IMR-90 (cell line): ENCODE results near the gene PRKRIP1. TPM values are rescaled to one million over a fixed set of nuclear protein-coding genes. Genes with fewer than 3 reads are reported as not detected.

Experiments used
- ATAC-seq: fragments of 200-7000 bp; cut with Tn5 transposase; 2 replicates; pipeline ENCODE4 v1.9.1; 2020; ENCODE audit warnings: low read depth, mild to moderate bottlenecking, moderate library complexity
- BruUV-seq: library from RNA; stranded (reverse); fragments of 400-500 nt; replicated peaks from 2 replicates; lab custom pipeline; 2021; lab: Mats Ljungman, UMichigan
- CTCF ChIA-PET: fragments of 300-600 bp; formaldehyde crosslinking; extraction: SDS; loops from one replicate; lab custom pipeline; 2021; ENCODE audit warnings: antibody characterized with exemption; lab: Yijun Ruan, JAX
- POLR2A ChIA-PET: fragments of 300-600 bp; sonication (Branson Sonifier 250); formaldehyde crosslinking; loops from one replicate; lab custom pipeline; 2022; ENCODE audit warnings: antibody characterized with exemption; ENCODE audit not compliant: unreplicated experiment; lab: Charles Lee
- DNase-seq: peaks from one replicate; pipeline ENCODE4 v3.0.0; 2013
- H2AFZ ChIP-seq: replicated peaks from 2 replicates; pipeline ENCODE3; 2013; ENCODE audit warnings: low read length, mild to moderate bottlenecking; ENCODE audit not compliant: poor library complexity
- H2AK5ac ChIP-seq: 2 replicates; pipeline ENCODE4 v1.6.1; 2013; ENCODE audit warnings: low read depth, low read length, inconsistent platforms
- H2AK9ac ChIP-seq: replicated peaks from 2 replicates; pipeline ENCODE3; 2013; ENCODE audit warnings: mild to moderate bottlenecking, low read depth, low read length, moderate library complexity; ENCODE audit not compliant: poor library complexity
- H2BK120ac ChIP-seq: 2 replicates; pipeline ENCODE4 v1.6.1; 2013; ENCODE audit warnings: low read depth, low read length, inconsistent platforms
- H2BK15ac ChIP-seq: 3 replicates; pipeline ENCODE4 v1.6.1; 2013; ENCODE audit warnings: low read depth, low read length, inconsistent platforms
- H2BK20ac ChIP-seq: 2 replicates; pipeline ENCODE4 v1.6.1; 2013; ENCODE audit warnings: low read depth, mild to moderate bottlenecking, inconsistent platforms, low read length, moderate library complexity
- H2BK5ac ChIP-seq: 2 replicates; pipeline ENCODE4 v1.6.1; 2013; ENCODE audit warnings: mild to moderate bottlenecking, low read depth, low read length, inconsistent platforms; ENCODE audit not compliant: poor library complexity, severe bottlenecking
- H3K14ac ChIP-seq: replicated peaks from 2 replicates; pipeline ENCODE4 v1.6.1; 2013; ENCODE audit warnings: low read depth, low read length, inconsistent platforms
- H3K18ac ChIP-seq: 2 replicates; pipeline ENCODE4 v1.6.1; 2013; ENCODE audit warnings: low read depth, low read length, control low read depth
- H3K23ac ChIP-seq: 2 replicates; pipeline ENCODE4 v1.6.1; 2013; ENCODE audit warnings: low read depth, low read length, inconsistent platforms
- H3K27ac ChIP-seq: 2 replicates; pipeline ENCODE4 v1.5.1; 2013; ENCODE audit warnings: mild to moderate bottlenecking, control low read depth, low read length; ENCODE audit not compliant: insufficient read depth
- H3K27me3 ChIP-seq: 2 replicates; pipeline ENCODE4 v1.6.1; 2013; ENCODE audit warnings: low read length; ENCODE audit not compliant: control insufficient read depth, insufficient read depth
- H3K36me3 ChIP-seq: 2 replicates; pipeline ENCODE4 v1.6.1; 2013; ENCODE audit warnings: low read length, mixed read lengths; ENCODE audit not compliant: control insufficient read depth, insufficient read depth
- H3K4ac ChIP-seq: 2 replicates; pipeline ENCODE4 v1.6.1; 2013; ENCODE audit warnings: low read depth, low read length, inconsistent platforms
- H3K4me1 ChIP-seq: 2 replicates; pipeline ENCODE4 v1.6.1; 2013; ENCODE audit warnings: low read length, mixed read lengths; ENCODE audit not compliant: control insufficient read depth, insufficient read depth
- H3K4me2 ChIP-seq: 2 replicates; pipeline ENCODE4 v1.6.1; 2013; ENCODE audit warnings: low read depth, mild to moderate bottlenecking, control low read depth, low read length, moderate library complexity
- H3K4me3 ChIP-seq: 2 replicates; pipeline ENCODE4 v1.5.1; 2013; ENCODE audit warnings: low read depth, mild to moderate bottlenecking, control low read depth, low read length, moderate library complexity; ENCODE audit not compliant: insufficient read depth
- H3K56ac ChIP-seq: 2 replicates; pipeline ENCODE4 v1.6.1; 2013; ENCODE audit warnings: low read length, inconsistent platforms; ENCODE audit not compliant: insufficient read depth; ENCODE audit errors: extremely low read depth
- H3K79me1 ChIP-seq, 2 experiments: 2 replicates each; pipeline ENCODE4 v1.6.1; 2013; ENCODE audit warnings: low read length in 2 of 2, inconsistent platforms in 1 of 2, low read depth in 1 of 2
- H3K9ac ChIP-seq: 2 replicates; pipeline ENCODE4 v1.6.1; 2013; ENCODE audit warnings: low read depth, low read length, control low read depth
- H3K9me1 ChIP-seq: 2 replicates; pipeline ENCODE4 v1.6.1; 2013; ENCODE audit warnings: low read length, inconsistent platforms; ENCODE audit not compliant: insufficient read depth
- H3K9me3 ChIP-seq: 2 replicates; pipeline ENCODE4 v1.6.1; 2013; ENCODE audit warnings: low read length; ENCODE audit not compliant: control insufficient read depth, insufficient read depth
- H4K20me1 ChIP-seq: 2 replicates; pipeline ENCODE4 v1.6.1; 2013; ENCODE audit warnings: low read length, inconsistent platforms; ENCODE audit not compliant: insufficient read depth
- H4K5ac ChIP-seq: 2 replicates; pipeline ENCODE4 v1.6.1; 2013; ENCODE audit warnings: mild to moderate bottlenecking, low read depth, low read length, control low read depth
- H4K8ac ChIP-seq, 2 experiments: 2 replicates each; pipeline ENCODE4 v1.6.1; 2013; ENCODE audit warnings: low read depth in 2 of 2, low read length in 2 of 2, control low read depth in 1 of 2, inconsistent platforms in 1 of 2
- H4K91ac ChIP-seq: 2 replicates; pipeline ENCODE4 v1.6.1; 2013; ENCODE audit warnings: low read depth, low read length, inconsistent platforms; ENCODE audit not compliant: insufficient read depth
- POLR2A ChIP-seq: IDR thresholded peaks from 2 replicates; pipeline ENCODE4 v1.6.1; 2012; ENCODE audit warnings: mild to moderate bottlenecking, low read depth, low read length
- WGBS, 2 experiments: methylation state at CpG; one replicate each; pipeline versions ENCODE4 v1.1.5 to v1.1.7; 2013; ENCODE audit warnings: missing lambda C conversion rate in 2 of 2; ENCODE audit not compliant: insufficient read length in 1 of 2; ENCODE audit errors: extremely low coverage in 2 of 2; 5-methylcytosine and 5-hydroxymethylcytosine counted together
- dilution Hi-C: fragments of 300-500 bp; cut with HindIII; formaldehyde crosslinking; loops from one replicate; pipeline ENCODE4 v1.14.3; 2018; ENCODE audit warnings: low sequenced_read_pairs; ENCODE audit not compliant: unreplicated experiment
- in situ Hi-C: fragments of 300-500 bp; cut with MboI; formaldehyde crosslinking; loops from 3 replicates; pipeline ENCODE4 v1.14.3; 2019; ENCODE audit warnings: low sequenced_read_pairs, inconsistent platforms, mixed read lengths
- intact Hi-C: fragments of 100-400 bp; cut with micrococcal nuclease; formaldehyde crosslinking; loops from 2 replicates; pipeline ENCODE4 v1.10.0; 2022
- polyA plus RNA-seq, 3 experiments: library from polyadenylated mRNA; depleted of rRNA; stranded (reverse); fragments of >200 nt; gene quantifications; 2 replicates each; pipeline ENCODE4 v1.2.3, GENCODE V29; 2012; ENCODE audit warnings: low replicate concordance in 1 of 3
- total RNA-seq: library from RNA; depleted of rRNA; stranded (reverse); fragments of >200 nt; gene quantifications from 2 replicates; pipeline ENCODE4 v1.2.3, GENCODE V29; 2012
- TF ChIP-seq, protein P1 (sequence below): conservative IDR thresholded peaks from 2 replicates; pipeline ENCODE4 v1.5.1; 2012; ENCODE audit warnings: mild to moderate bottlenecking, low read depth, low read length, improper control_type of control experiment

Gene PRKRIP1
- total and polyA plus RNA-seq, 2 of the 4 experiments (the other 2 are of a cell fraction) = 6.5 to 21.6 TPM

DNA sequence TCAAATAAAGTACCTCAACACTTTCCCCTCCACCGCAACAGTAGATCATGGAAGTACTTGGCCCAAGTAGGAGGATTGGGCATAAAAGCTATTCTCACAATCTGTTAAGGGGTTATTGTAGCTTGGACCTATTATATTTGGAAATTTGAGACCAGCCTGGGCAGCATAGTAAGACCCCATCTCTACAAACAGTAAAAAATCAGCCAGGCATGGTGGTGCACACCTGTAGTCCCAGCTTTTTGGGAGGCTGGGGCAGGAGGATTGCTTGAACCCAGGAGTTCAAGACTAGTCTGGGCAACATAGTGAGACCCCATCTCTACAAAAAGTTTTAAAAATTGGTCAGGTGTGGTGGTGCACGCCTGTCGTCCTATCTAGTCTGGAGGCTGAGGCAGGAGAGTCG is 13.2 kb downstream of the PRKRIP1 start:
- POLR2A ChIA-PET = no interaction called here

More for the DNA sequence above, 13.2 kb downstream of the PRKRIP1 start:
- Histone ChIP-seq H4K5ac (no peak overlapping the region), H3K36me3 (peaks cover 60% of the 10 kb centered on the region), H3K4me2 (no peak overlapping the region), H3K9me3 (no peaks in the 10 kb centered on the region), H3K27ac (no peak overlapping the region), H3K4ac (no peak overlapping the region), H4K20me1 (peaks cover 13% of the 10 kb centered on the region), H2AK5ac (no peak overlapping the region), H2AFZ (no peak overlapping the region), H3K9me1 (no peaks in the 10 kb centered on the region), H3K4me1 (no peaks in the 10 kb centered on the region), H2BK120ac (no peak overlapping the region), H3K4me3 (no peak overlapping the region), H3K9ac (no peak overlapping the region), H2BK15ac (no peak overlapping the region), H2BK20ac (no peak overlapping the region), H3K18ac (no peak overlapping the region), H3K23ac (no peak overlapping the region), H2AK9ac (no peak overlapping the region), H4K91ac (no peak overlapping the region), H3K79me1 (peaks cover 31 to 56% of the 10 kb centered on the region in 2 experiments), H4K8ac (no peak overlapping the region), H2BK5ac (no peak overlapping the region), H3K56ac (no peak overlapping the region), H3K27me3 (no peaks in the 10 kb centered on the region), H3K14ac (no peak overlapping the region)
- DNase-seq (no peak), ATAC-seq (no peak)
- dilution Hi-C loops = no loop called here
- intact Hi-C loops = no loop called here
- in situ Hi-C loops = no loop called here
- no CpG with 5 or more reads among the region's 4 CpGs for WGBS, 2 experiments
- BruUV-seq = no TSS peak
- no peak for TF ChIP-seq POLR2A
- TF ChIP-seq, protein P1, sequence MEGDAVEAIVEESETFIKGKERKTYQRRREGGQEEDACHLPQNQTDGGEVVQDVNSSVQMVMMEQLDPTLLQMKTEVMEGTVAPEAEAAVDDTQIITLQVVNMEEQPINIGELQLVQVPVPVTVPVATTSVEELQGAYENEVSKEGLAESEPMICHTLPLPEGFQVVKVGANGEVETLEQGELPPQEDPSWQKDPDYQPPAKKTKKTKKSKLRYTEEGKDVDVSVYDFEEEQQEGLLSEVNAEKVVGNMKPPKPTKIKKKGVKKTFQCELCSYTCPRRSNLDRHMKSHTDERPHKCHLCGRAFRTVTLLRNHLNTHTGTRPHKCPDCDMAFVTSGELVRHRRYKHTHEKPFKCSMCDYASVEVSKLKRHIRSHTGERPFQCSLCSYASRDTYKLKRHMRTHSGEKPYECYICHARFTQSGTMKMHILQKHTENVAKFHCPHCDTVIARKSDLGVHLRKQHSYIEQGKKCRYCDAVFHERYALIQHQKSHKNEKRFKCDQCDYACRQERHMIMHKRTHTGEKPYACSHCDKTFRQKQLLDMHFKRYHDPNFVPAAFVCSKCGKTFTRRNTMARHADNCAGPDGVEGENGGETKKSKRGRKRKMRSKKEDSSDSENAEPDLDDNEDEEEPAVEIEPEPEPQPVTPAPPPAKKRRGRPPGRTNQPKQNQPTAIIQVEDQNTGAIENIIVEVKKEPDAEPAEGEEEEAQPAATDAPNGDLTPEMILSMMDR = no peak
- CTCF ChIA-PET = no interaction called here
